Body of pancreas (tissue), 4 donors: ENCODE data around the gene ZDHHC13.

Experiments used
- POLR2A ChIP-seq, 3 donors: fragments of 450-650 bp; IDR thresholded peaks; one replicate each; pipeline ENCODE4 v1.6.1; 2016; ENCODE audit warnings: antibody characterized with exemption in 3 of 3, mild to moderate bottlenecking in 2 of 3
- TF ChIP-seq, protein P1 (sequence below), 7 experiments: fragments of 450-650 bp in 4 of 7; fragments of 200-600 bp in 3 of 7; sonication (generic) in 3 of 7; IDR thresholded peaks; one replicate each; pipeline ENCODE4 v1.5.1; 2016 to 2019; ENCODE audit warnings: antibody characterized with exemption in 7 of 7

DNA sequence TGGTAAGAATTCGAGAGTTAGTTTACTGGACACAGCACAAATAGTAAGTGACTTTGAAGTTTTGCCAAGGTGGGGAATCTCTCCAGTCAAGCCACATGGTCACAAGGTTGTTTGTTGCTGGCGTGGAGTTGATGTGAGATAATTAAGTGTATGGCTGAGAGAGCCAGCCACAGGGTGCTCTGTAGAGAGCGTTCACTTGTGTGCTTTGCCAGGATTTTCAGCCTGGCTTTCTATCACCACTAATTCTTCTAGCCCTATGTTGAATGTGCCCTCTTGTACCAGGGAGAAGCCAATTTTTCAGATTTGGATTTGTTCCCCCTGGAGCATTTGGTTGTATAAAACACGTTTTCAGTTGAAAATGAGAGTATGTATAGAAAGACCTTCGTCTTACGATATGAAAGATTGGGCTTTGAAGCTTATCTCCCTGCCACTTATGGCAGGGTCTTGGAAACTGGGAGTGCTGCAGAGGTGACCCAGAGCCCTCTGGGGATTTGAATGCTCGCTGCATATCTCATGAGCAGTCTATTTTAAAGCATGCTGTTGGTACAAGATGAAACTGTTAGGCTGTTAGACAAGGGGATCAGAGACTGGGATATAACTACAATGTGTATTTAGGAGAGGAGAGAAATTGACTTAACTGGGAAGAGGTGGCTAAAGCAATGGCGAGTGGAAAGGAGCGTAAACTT is 56.2 kb downstream of the ZDHHC13 start:
- TF ChIP-seq, protein P1, sequence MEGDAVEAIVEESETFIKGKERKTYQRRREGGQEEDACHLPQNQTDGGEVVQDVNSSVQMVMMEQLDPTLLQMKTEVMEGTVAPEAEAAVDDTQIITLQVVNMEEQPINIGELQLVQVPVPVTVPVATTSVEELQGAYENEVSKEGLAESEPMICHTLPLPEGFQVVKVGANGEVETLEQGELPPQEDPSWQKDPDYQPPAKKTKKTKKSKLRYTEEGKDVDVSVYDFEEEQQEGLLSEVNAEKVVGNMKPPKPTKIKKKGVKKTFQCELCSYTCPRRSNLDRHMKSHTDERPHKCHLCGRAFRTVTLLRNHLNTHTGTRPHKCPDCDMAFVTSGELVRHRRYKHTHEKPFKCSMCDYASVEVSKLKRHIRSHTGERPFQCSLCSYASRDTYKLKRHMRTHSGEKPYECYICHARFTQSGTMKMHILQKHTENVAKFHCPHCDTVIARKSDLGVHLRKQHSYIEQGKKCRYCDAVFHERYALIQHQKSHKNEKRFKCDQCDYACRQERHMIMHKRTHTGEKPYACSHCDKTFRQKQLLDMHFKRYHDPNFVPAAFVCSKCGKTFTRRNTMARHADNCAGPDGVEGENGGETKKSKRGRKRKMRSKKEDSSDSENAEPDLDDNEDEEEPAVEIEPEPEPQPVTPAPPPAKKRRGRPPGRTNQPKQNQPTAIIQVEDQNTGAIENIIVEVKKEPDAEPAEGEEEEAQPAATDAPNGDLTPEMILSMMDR (IDR thresholded peaks at IDR 0.05) = no peak
- TF ChIP-seq POLR2A (IDR thresholded peaks at IDR 0.05) = no peak
